HEK293T (cell line): ENCODE measurements around the gene PDIA6.

Source experiments
- CTBP1 ChIP-seq: fragments of 450-650 bp; IDR thresholded peaks from 2 replicates; pipeline ENCODE4 v1.6.1; 2016; ENCODE audit warnings: borderline replicate concordance
- ELF4 ChIP-seq: fragments of 450-650 bp; IDR thresholded peaks from 2 replicates; pipeline ENCODE4 v1.6.1; 2017; ENCODE audit warnings: antibody characterized with exemption
- FOXA1 ChIP-seq: fragments of 450-650 bp; IDR thresholded peaks from 2 replicates; pipeline ENCODE4 v1.6.1; 2016; ENCODE audit warnings: mild to moderate bottlenecking
- FOXK2 ChIP-seq: fragments of 450-650 bp; IDR thresholded peaks from 2 replicates; pipeline ENCODE4 v1.6.1; 2016; ENCODE audit warnings: mild to moderate bottlenecking
- FOXM1 ChIP-seq: fragments of 450-650 bp; IDR thresholded peaks from 2 replicates; pipeline ENCODE4 v1.6.1; 2017; ENCODE audit warnings: mild to moderate bottlenecking, borderline replicate concordance
- L3MBTL2 ChIP-seq: fragments of 450-650 bp; conservative IDR thresholded peaks from 2 replicates; pipeline ENCODE4 v1.6.1; 2016; ENCODE audit warnings: mild to moderate bottlenecking
- ZNF384 ChIP-seq: fragments of 450-650 bp; IDR thresholded peaks from 2 replicates; pipeline ENCODE4 v1.6.1; 2016

DNA sequence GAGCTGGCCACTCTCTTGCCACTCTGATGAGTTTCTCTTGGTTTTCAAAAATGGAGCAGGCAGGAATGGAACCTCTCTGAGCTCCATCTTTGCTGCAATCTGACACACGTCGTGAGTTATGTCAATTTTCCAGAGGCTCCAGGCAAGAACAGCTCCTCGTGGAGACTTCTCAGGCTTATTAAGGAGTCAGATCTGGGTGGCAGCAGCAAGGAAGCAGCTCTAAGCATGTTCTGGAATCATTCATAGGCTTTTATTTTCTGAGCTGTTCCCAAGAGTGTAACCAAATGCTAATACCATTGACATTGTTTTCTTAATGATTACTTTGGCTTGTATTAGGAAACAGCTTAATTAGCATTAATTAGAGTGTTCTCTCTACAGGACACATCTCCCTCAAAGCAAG is 26.1 kb upstream of the PDIA6 start:
- TF ChIP-seq ZNF384 (no peak), CTBP1 (no peak), FOXM1 (no peak), ELF4 (no peak), FOXA1 (no peak), FOXK2 (no peak), L3MBTL2 (no peak)
